GM18502 (cell line): Measurements from ENCODE around the gene TMIGD2.
"Not testable (repeated sequence)": the region's sequence is repeated elsewhere in the genome, so short reads cannot be mapped to it uniquely, and the experiment has no call there.

Source experiments
- ATAC-seq: cut with Tn5 transposase; IDR thresholded peaks from one replicate; pipeline ENCODE4 v1.9.1; 2021; ENCODE audit warnings: mild to moderate bottlenecking; ENCODE audit not compliant: unreplicated experiment, poor library complexity

TMIGD2 gene, protein sequence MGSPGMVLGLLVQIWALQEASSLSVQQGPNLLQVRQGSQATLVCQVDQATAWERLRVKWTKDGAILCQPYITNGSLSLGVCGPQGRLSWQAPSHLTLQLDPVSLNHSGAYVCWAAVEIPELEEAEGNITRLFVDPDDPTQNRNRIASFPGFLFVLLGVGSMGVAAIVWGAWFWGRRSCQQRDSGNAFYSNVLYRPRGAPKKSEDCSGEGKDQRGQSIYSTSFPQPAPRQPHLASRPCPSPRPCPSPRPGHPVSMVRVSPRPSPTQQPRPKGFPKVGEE

GRCh38 chr19:4302243-4302640 lies at the start of gene TMIGD2:
Gene TMIGD2 (minus strand): TSS chr19:4302389. CDS start chr19:4302385, 4 bp downstream.
- no peak for ATAC-seq

DNA sequence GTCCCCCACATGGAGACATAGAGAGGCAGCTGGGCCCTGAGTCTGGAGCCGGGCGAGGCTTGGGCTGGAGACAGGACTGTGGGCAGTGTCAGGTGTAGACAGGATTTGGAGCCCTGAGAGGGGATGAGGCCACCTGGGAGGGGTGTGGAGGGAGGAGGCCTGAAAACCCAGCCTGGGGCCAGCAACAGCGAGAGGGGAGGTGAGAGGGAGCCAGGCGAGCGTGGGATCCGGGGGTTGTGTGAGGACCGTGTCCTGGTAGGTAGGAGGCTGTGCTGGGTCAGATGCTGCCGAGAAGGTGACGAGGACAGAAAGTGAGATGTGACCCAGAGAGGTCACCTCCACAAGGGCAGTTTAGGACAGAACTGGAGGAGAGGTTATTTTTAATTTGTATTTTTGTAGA lies 48.5 kb upstream of the TMIGD2 start:
- ATAC-seq = no peak

GRCh38 chr19:4350111-4350510 lies 47.9 kb upstream of the TMIGD2 start:
- no peak for ATAC-seq

GRCh38 chr19:4349225-4349624 lies 47.0 kb upstream of the TMIGD2 start:
- ATAC-seq = not testable (repeated sequence)

GRCh38 chr19:4347521-4347920 lies 45.3 kb upstream of the TMIGD2 start:
- no peak for ATAC-seq

DNA sequence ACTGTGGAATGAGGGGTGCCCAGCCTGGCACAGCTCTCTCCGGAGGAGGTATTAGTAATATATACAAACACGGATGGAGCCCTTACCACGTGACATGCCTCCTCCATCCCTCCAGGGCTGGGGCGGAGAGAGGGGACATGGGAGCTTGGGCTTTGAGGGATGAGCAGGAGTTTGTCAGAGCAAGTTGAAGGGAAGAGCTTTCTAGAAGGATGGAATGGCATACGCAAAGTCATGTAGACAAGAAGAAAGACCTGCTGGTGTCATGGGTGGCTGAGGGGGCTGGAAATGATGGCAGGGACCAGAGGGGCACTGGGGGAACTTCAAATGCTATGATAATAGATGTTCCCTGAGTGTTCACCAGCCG lies 43.8 kb upstream of the TMIGD2 start:
- no peak for ATAC-seq

GRCh38 chr19:4345342-4346019 lies 43.3 kb upstream of the TMIGD2 start:
- ATAC-seq = no peak

DNA sequence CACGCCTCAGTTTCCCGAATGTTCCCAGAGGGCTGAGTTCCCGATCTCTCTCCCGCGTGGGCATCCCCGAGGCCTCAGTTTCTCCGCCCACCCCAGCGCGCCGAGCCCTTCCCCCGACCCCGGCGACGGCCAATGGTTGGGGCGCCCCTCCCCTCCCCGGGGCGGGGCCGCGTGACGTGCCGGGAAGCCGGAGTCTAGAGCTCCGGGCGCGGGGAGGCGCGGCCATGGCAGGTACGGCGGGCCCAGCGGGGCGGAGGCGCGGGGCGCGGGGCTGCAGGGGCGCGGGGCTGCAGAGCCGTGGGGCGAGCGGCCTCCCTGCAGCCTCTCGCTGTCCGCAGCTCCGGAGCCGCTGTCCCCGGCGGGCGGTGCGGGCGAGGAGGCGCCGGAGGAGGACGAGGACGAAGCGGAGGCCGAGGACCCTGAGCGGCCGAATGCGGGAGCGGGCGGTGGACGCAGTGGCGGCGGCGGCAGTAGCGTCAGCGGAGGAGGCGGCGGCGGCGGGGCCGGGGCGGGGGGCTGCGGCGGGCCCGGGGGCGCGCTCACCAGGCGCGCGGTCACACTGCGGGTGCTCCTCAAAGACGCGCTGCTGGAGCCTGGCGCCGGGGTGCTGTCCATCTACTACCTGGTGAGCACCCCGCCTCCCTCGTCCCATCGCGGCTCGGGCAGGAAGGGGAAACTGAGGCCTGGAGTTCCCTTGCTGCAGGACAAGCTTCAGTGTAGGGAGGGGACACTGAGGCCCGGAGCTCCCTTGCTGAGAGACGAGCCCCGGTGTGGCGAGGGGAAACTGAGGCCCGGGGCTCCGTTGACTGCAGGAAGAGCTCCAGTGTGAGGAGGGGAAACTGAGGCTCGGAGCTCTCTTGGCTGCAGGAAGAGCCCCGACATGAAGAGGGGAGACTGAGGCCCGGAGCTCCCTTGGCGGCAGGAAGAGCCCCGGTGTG lies 41.5 kb upstream of the TMIGD2 start, which contains the start of gene MPND:
Gene MPND (plus strand): TSS at position 193 of the 938 bp plus-strand sequence. CDS start 32 bp downstream, at position 225.
- ATAC-seq = peak; percentile 55

- ATAC-seq = peak; percentile 86
Observed at GRCh38 chr19:4342615-4343369, 40.6 kb upstream of the TMIGD2 start.

GRCh38 chr19:4342314-4342614 lies 40.1 kb upstream of the TMIGD2 start:
- ATAC-seq = no peak

GRCh38 chr19:4338441-4339355 lies 36.5 kb upstream of the TMIGD2 start, which contains the start of gene STAP2:
Gene STAP2 (minus strand): TSS chr19:4338827. CDS start chr19:4338753, 74 bp downstream.
- ATAC-seq = no peak

DNA sequence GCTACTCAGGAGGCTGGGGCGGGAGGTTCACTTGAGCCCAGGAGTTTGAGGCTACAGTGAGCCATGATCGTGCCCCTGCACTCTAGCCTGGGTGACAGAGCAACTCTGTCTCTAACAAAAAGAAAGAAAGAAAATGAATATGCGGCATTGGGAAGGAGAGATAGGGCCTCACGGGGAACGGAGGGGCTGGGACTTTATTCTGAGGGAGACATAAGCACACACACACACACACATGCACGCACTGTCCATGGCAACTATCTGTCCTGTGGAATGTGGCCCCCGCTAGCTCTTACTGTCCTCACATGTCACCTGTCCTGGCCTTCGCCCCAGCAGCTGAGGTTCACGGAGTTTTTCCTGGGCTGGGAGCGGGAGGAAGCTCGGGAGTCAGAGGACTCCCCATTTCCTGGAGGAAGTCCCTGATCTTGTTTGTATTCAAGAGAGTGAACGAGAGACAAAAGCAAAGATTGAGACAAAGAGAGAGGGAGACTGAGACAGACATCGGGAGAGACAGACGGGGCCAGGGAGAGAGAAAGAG lies 35.8 kb upstream of the TMIGD2 start:
- ATAC-seq = no peak

DNA sequence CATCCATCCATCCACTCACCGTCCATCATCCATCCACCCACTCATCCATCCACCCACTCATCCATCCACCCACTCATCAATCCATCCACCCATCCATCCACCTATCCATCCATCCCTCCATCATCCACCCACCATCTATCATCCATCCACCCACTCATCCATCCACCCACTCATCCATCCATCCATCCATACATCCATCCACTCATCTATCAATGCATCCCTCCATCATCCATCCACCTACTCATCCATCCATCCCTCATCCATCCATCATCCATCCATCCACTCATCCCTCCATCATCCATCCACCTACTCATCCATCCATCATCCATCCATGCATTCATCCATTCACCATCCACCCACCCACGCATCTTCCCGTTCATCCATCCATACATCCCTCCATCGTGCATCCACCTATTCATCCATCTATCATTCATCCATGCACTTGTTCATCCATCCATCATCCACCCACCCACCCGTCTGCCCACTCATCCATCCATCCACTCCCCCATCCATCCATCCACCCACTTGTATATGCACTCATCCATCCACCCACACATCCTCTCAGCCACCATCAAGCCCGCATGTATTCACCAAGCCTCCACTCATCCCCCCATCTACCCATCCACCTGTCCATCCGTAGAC lies 32.9 kb upstream of the TMIGD2 start:
- no peak for ATAC-seq

DNA sequence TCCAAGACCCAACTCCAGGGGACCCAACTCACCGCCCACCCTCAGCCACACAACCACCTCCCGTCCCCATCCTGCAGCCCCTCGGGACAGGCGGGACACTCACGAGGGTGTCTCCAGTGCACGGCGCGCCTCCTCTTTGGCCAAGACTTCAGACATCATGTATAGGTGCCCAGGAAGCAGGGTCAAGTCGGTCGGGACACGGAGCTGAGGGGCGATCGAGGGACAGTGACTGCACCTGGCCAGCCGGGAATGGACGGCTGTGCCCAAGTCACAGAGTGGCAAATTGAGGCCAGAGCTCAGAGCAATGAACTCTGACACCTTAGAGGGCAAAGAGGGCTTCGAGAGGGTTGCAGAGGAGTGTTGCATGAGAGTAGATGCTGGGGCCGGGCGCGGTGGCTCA lies 27.7 kb upstream of the TMIGD2 start:
- no peak for ATAC-seq

- ATAC-seq = not testable (repeated sequence)
Observed at GRCh38 chr19:4328991-4329681, 26.9 kb upstream of the TMIGD2 start.

- peak; percentile 79 for ATAC-seq
Observed at GRCh38 chr19:4328243-4328990, 26.2 kb upstream of the TMIGD2 start.

DNA sequence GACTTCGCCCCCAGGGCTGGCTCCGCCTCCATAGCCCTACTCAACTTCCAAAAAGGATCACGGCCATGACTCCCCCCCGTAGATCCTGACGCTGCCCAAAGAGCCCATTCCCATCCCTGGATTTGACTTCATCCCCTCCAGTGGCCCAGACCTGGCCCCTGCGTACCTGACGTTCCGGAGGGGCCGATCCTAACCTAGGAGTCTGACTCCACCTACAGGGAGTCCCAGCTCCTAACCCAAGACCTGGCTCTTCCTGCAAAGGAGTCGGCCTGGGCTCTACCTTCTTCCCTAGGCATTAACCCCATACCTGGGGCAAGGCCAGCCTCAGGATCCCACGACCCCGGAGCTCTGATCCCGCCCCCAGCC lies 25.7 kb upstream of the TMIGD2 start:
- no peak for ATAC-seq
